A673 (cell line): Measurements from ENCODE around the gene PGAP1. TPM values are rescaled to one million over a fixed set of nuclear protein-coding genes. Genes with fewer than 3 reads are reported as not detected.
"Not testable (repeated sequence)": the region's sequence is repeated elsewhere in the genome, so short reads cannot be mapped to it uniquely, and the experiment has no call there.

ENCODE experiments used
- BruUV-seq: library from RNA; stranded (reverse); fragments of 400-500 nt; replicated peaks from 2 replicates; lab custom pipeline; 2021; lab: Mats Ljungman, UMichigan
- CTCF ChIA-PET: fragments of 300-600 bp; sonication (Branson Sonifier 250); formaldehyde crosslinking; loops from one replicate; lab custom pipeline; 2022; ENCODE audit warnings: antibody characterized with exemption; lab: Charles Lee
- POLR2A ChIA-PET: fragments of 300-600 bp; sonication (Branson Sonifier 250); formaldehyde crosslinking; loops from one replicate; lab custom pipeline; 2022; ENCODE audit warnings: antibody characterized with exemption; ENCODE audit not compliant: low non-redundant PET; lab: Charles Lee
- DNase-seq: peaks from one replicate; pipeline ENCODE4 v3.0.0-alpha.2; 2015; ENCODE audit warnings: low spot score
- H3K27ac ChIP-seq: fragments of 200-600 bp; sonication (generic); 2 replicates; pipeline ENCODE4 v1.5.1; 2016; ENCODE audit warnings: mixed run types, low read depth, mild to moderate bottlenecking, mixed read lengths, antibody characterized with exemption, low read length; ENCODE audit not compliant: poor library complexity, severe bottlenecking
- H3K27me3 ChIP-seq: fragments of 200-600 bp; sonication (generic); replicated peaks from 2 replicates; pipeline ENCODE4 v1.6.1; 2017; ENCODE audit warnings: mixed run types, low read depth, mild to moderate bottlenecking, mixed read lengths, antibody characterized with exemption, low read length; ENCODE audit not compliant: insufficient read depth, poor library complexity
- H3K36me3 ChIP-seq: fragments of 200-600 bp; sonication (generic); 2 replicates; pipeline ENCODE4 v1.6.1; 2016; ENCODE audit warnings: mixed run types, mild to moderate bottlenecking, mixed read lengths, antibody characterized with exemption, low read length; ENCODE audit not compliant: insufficient read depth, poor library complexity, severe bottlenecking
- H3K4me1 ChIP-seq: fragments of 200-600 bp; sonication (generic); 2 replicates; pipeline ENCODE4 v1.6.1; 2017; ENCODE audit warnings: mixed run types, mild to moderate bottlenecking, mixed read lengths, antibody characterized with exemption, low read length; ENCODE audit not compliant: insufficient read depth, poor library complexity, severe bottlenecking
- H3K4me3 ChIP-seq: fragments of 200-600 bp; sonication (generic); 2 replicates; pipeline ENCODE4 v1.5.1; 2016; ENCODE audit warnings: low read depth, mixed run types, mild to moderate bottlenecking, mixed read lengths, low read length; ENCODE audit not compliant: poor library complexity, severe bottlenecking
- H3K9me3 ChIP-seq: fragments of 200-600 bp; sonication (generic); 2 replicates; pipeline ENCODE4 v1.6.1; 2016; ENCODE audit warnings: mixed run types, low read depth, mild to moderate bottlenecking, mixed read lengths, antibody characterized with exemption, low read length; ENCODE audit not compliant: poor library complexity, severe bottlenecking
- EZH2 ChIP-seq: fragments of 200-600 bp; sonication (generic); IDR thresholded peaks from 2 replicates; pipeline ENCODE4 v1.6.1; 2017; ENCODE audit warnings: borderline replicate concordance, low read depth, mild to moderate bottlenecking, mixed read lengths, antibody characterized with exemption, low read length; ENCODE audit not compliant: poor library complexity, severe bottlenecking
- intact Hi-C: fragments of 100-400 bp; cut with micrococcal nuclease; formaldehyde crosslinking; loops from one replicate; pipeline ENCODE4 v1.10.0; 2022; ENCODE audit not compliant: unreplicated experiment
- total RNA-seq: library from RNA; stranded (reverse); gene quantifications from 2 replicates; pipeline ENCODE4 v1.2.3, GENCODE V29; 2021
- TF ChIP-seq, protein P1 (sequence below): fragments of 300-800, 200-600 bp; sonication (generic); conservative IDR thresholded peaks from 2 replicates; pipeline ENCODE4 v1.5.1; 2017; ENCODE audit warnings: low read depth, mild to moderate bottlenecking, antibody characterized with exemption, low read length, moderate library complexity, mixed read lengths

Gene PGAP1
- total RNA-seq, 1 experiment from 2014 or later = 40.4 TPM

DNA sequence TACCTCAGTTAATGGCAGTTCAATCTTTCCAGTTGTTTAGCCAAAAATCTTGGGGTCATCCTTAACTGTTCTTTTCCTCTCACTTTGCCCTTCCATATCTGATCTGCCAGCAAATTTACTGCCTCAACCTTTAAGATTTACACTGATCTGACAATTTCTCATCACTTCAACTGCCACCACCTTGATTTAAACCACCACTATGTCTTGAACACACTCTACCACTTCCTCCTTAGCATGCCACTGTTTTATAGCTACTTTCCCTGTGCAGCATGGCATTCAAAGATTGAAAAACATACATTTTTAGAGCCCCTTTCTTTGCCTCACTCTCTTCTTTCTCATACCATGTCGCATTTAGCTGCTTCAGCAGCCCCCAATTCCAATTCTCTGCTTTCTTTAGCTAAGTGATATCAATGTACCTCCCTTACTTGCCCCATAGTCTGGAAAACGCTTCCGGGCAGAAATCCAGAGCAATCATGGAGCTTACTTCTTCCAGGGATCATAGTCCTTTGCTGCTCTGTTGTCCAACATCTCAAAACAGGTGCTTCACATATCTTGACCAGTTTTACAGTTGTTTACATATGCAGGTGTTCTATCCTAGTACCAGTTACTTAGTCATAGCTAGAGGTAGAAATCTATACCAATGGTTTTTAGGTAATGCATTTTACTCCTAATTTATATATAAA, 10.9 kb downstream of the PGAP1 start:
- Histone ChIP-seq H3K36me3 (peaks cover 80% of the 10 kb centered on the region), H3K4me3 (no peak overlapping the region), H3K4me1 (no peaks in the 10 kb centered on the region), H3K9me3 (peaks cover 4% of the 10 kb centered on the region), H3K27me3 (no peaks in the 10 kb centered on the region), H3K27ac (no peak overlapping the region)
- TF ChIP-seq EZH2 = no peak
- TF ChIP-seq, protein P1, sequence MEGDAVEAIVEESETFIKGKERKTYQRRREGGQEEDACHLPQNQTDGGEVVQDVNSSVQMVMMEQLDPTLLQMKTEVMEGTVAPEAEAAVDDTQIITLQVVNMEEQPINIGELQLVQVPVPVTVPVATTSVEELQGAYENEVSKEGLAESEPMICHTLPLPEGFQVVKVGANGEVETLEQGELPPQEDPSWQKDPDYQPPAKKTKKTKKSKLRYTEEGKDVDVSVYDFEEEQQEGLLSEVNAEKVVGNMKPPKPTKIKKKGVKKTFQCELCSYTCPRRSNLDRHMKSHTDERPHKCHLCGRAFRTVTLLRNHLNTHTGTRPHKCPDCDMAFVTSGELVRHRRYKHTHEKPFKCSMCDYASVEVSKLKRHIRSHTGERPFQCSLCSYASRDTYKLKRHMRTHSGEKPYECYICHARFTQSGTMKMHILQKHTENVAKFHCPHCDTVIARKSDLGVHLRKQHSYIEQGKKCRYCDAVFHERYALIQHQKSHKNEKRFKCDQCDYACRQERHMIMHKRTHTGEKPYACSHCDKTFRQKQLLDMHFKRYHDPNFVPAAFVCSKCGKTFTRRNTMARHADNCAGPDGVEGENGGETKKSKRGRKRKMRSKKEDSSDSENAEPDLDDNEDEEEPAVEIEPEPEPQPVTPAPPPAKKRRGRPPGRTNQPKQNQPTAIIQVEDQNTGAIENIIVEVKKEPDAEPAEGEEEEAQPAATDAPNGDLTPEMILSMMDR = no peak
- ChIA-PET POLR2A (no interaction called here), CTCF (no interaction called here)
- intact Hi-C loops = no loop called here
- no TSS peak for BruUV-seq
- DNase-seq = no peak

DNA sequence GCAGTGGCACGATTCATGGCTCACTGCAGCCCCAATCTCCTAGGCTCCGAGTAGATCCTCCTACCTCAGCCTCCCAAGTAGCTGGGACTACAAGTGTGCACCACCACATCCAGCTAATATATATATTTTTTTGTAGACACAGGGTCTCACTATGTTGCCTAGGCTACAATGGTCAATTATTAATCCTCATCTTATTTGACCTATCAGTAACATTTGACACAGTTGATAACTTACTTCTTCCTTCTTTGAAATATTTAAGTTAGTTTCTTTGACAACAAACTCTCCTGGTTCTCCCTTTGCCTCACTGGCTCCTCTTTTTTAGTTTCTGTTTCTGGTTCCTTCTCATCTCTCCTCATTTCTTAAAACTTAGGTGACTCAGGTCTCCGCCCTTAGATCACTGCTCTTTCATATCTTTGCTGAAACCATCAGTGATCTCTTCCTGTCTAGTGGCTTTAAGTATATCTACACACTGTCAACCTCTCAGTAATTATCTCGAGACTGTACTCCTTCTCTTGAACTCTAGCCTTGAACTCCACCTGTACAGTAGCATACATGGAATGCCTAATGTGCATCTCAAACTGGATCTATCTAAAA, 11.5 kb downstream of the PGAP1 start:
- BruUV-seq = no TSS peak
- ChIA-PET CTCF (no interaction called here), POLR2A (no interaction called here)
- TF ChIP-seq, protein P1 = no peak
- no peak for TF ChIP-seq EZH2
- Histone ChIP-seq H3K27ac (no peak overlapping the region), H3K4me1 (no peaks in the 10 kb centered on the region), H3K9me3 (peaks cover 4% of the 10 kb centered on the region), H3K4me3 (no peak overlapping the region), H3K36me3 (peaks cover 76% of the 10 kb centered on the region), H3K27me3 (no peaks in the 10 kb centered on the region)
- no peak for DNase-seq
- intact Hi-C loops = no loop called here

DNA sequence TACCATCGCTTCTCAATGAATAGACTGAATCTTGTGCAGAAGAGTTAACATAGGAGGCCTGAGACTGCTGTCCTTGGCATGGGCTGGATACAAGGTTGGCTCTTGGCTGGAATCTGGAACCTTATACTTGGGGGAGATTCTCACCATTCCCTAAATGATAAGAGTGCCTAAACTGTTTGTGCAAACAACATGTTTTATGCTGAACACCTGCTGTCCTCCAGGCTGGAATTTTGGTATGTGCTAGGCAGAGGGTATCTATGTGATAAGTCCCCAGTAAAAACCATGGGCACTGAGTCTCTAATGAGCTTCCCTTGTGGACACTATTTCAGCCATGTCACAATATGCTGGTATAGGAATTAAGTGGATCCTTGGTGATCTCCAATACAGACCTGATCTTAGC, 12.8 kb downstream of the PGAP1 start:
- peaks cover 64% of the 10 kb centered on the region for H3K36me3 ChIP-seq
- ChIA-PET CTCF (no interaction called here), POLR2A (no interaction called here)
- H3K9me3 ChIP-seq = peaks cover 4% of the 10 kb centered on the region
- TF ChIP-seq, protein P1 = no peak
- no peak for TF ChIP-seq EZH2
- no TSS peak for BruUV-seq
- intact Hi-C loops = no loop called here
- no peaks in the 10 kb centered on the region for H3K4me1 ChIP-seq
- no peak overlapping the region for H3K27ac ChIP-seq
- DNase-seq = no peak
- no peak overlapping the region for H3K4me3 ChIP-seq
- no peaks in the 10 kb centered on the region for H3K27me3 ChIP-seq

DNA sequence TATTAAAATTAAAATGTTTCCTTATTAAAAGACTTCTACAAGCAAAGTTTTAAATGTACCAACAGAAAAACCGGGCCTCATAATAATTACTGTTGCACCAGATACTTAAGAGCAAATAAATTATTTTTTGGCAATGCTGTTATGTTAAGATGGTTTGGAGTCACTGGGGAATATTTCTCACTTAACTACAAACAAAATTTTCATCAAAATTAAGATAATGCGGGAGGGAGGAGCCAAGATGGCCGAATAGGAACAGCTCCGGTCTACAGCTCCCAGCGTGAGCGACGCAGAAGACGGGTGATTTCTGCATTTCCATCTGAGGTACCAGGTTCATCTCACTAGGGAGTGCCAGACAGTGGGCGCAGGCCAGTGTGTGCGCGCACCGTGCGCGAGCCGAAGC, 21.1 kb downstream of the PGAP1 start:
- CTCF ChIA-PET, H3K27ac ChIP-seq, H3K9me3 ChIP-seq, H3K4me3 ChIP-seq, DNase-seq, intact Hi-C loops, H3K27me3 ChIP-seq, BruUV-seq, H3K4me1 ChIP-seq, POLR2A ChIA-PET, H3K36me3 ChIP-seq: not testable (repeated sequence)
